AG09309 (cell line): Measurements from ENCODE around the gene TH.

ENCODE experiments used
- DNase-seq: peaks from one replicate; pipeline ENCODE4 v3.0.0-alpha.2; 2010; ENCODE audit warnings: low read depth
- H3K4me3 ChIP-seq: 2 replicates; pipeline ENCODE4 v1.5.1; 2011; ENCODE audit warnings: mild to moderate bottlenecking, low read depth, low read length, moderate library complexity; ENCODE audit not compliant: control insufficient read depth
- TF ChIP-seq, protein P1 (sequence below): IDR thresholded peaks from 2 replicates; pipeline ENCODE4 v1.5.1; 2011; ENCODE audit warnings: mild to moderate bottlenecking, low read depth, low read length, inconsistent platforms; ENCODE audit not compliant: insufficient read depth, control insufficient read depth; ENCODE audit errors: missing control alignments

TH gene

GRCh38 chr11:2149864-2150847 lies 21.5 kb downstream of the TH start:
- H3K4me3 ChIP-seq, result no peak overlapping the region
- DNase-seq, result peak; percentile 29
- TF ChIP-seq, protein P1, sequence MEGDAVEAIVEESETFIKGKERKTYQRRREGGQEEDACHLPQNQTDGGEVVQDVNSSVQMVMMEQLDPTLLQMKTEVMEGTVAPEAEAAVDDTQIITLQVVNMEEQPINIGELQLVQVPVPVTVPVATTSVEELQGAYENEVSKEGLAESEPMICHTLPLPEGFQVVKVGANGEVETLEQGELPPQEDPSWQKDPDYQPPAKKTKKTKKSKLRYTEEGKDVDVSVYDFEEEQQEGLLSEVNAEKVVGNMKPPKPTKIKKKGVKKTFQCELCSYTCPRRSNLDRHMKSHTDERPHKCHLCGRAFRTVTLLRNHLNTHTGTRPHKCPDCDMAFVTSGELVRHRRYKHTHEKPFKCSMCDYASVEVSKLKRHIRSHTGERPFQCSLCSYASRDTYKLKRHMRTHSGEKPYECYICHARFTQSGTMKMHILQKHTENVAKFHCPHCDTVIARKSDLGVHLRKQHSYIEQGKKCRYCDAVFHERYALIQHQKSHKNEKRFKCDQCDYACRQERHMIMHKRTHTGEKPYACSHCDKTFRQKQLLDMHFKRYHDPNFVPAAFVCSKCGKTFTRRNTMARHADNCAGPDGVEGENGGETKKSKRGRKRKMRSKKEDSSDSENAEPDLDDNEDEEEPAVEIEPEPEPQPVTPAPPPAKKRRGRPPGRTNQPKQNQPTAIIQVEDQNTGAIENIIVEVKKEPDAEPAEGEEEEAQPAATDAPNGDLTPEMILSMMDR, result peak; percentile 64

DNA sequence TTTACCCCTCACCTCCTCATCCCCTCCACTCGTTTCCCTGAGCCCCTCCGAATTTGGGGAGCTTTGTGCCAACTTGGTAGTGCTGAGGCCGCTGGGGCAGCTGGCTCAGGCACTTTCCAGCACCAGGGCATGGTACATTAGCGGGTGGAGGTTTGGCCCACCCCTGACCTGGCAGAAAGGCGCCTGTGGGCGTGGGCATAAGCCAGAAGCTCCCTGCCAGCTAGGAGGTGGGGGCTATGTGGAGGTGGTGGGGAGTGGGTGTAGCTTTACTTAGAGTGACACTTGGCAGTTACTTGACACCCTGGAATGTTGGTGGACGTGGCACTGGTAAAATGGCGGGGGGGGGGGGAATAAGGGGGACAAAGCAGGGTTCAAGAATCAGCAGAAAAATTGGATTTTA lies 22.2 kb downstream of the TH start:
- TF ChIP-seq, protein P1, result no peak
- no peak for DNase-seq
- H3K4me3 ChIP-seq, result no peak overlapping the region

GRCh38 chr11:2148595-2148994 lies 23.0 kb downstream of the TH start:
- no peak overlapping the region for H3K4me3 ChIP-seq
- TF ChIP-seq, protein P1, result no peak
- DNase-seq, result no peak

- no peak overlapping the region for H3K4me3 ChIP-seq
- no peak for DNase-seq
- TF ChIP-seq, protein P1, result no peak
Measured at GRCh38 chr11:2147391-2147790, 24.2 kb downstream of the TH start.

GRCh38 chr11:2146051-2146450 lies 25.6 kb downstream of the TH start:
- no peak overlapping the region for H3K4me3 ChIP-seq
- TF ChIP-seq, protein P1, result no peak
- no peak for DNase-seq

DNA sequence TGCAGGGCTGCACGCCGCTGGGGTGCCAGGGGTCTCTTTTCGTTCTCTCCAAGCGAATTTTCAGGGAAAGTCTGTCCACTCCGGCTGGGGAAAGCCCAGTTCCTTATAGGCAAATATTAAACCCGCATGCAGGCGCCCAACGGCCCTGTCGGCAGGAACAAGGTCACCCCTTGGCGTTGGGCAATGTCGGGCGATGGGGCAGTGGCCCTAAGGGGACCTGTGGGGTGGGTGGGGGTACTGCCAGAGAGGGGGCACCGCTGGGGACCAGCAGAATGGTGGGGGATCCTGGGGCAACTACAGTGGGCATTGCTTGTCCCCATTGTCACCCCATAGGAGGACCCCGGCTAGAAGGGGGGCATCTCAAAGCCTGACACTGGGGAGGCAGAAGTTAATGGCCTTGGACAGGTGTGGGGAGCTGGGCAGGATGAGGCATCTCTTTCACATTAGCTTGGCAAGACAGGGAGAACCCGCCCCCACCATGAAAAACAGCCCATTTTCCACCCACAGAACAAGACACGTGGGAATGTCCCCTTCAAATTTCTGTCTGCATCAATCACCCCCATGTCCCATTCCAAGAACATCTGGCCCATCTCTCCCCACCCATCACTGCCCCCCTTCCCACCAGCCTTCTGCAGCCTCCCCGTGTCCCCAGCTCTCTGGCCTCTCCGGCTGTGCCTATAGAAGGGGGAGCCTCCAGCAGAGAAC lies 26.9 kb downstream of the TH start:
- H3K4me3 ChIP-seq, result no peak overlapping the region
- TF ChIP-seq, protein P1, result no peak
- no peak for DNase-seq
